ENCODE measurements around the gene CHRNA4.

Gene CHRNA4

GRCh38 chr20:63351811-63352591 is 9.1 kb downstream of the CHRNA4 start:
- H2BK5ac ChIP-seq (ENCODE audit: low read length): no peak overlapping the region
- H2AK5ac ChIP-seq (ENCODE audit: low read depth, low read length): peak overlapping the region; percentile 70
- H3K23ac ChIP-seq (ENCODE audit: low read depth, low read length, poor library complexity): peak overlapping the region; percentile 95
- H4K91ac ChIP-seq (ENCODE audit: low read depth, low read length, poor library complexity): no peak overlapping the region
- peaks cover 2 to 3% of the 10 kb centered on the region in 2 donors for H3K9me3 ChIP-seq (replicated peaks in 1 of 2; ENCODE audit: control insufficient read depth in 2 of 2, insufficient read depth in 1 of 2, low read depth in 1 of 2, low read length in 2 of 2)
- no peak overlapping the region for H3K4me2 ChIP-seq (ENCODE audit: insufficient read depth, low read length, poor library complexity, severe bottlenecking)
- no CpG with 5 or more reads among the region's 28 CpGs for WGBS, 2 donors (ENCODE audit: extremely low coverage in 2 of 2, insufficient read length in 2 of 2, insufficient replicate concordance in 1 of 2)
- no peak overlapping the region for H3K27ac ChIP-seq (replicated peaks; ENCODE audit: low read length)
- peak overlapping the region; percentile 70 for H3K9ac ChIP-seq (ENCODE audit: low read depth, low read length, poor library complexity)
- no peak overlapping the region for H3K4me3 ChIP-seq (ENCODE audit: low read length in 2 of 2)
- peak overlapping the region; percentile 97 for H2BK12ac ChIP-seq (ENCODE audit: low read length)
- no peak overlapping the region for H2BK15ac ChIP-seq (ENCODE audit: low read length)
- peak overlapping the region; percentile 93 for H3K18ac ChIP-seq (ENCODE audit: low read length)
- peak overlapping the region; percentile 82 for H4K8ac ChIP-seq (ENCODE audit: low read depth, low read length)
- H3K36me3 ChIP-seq (replicated peaks in 1 of 2; ENCODE audit: control insufficient read depth in 2 of 2, insufficient read depth in 2 of 2, low read length in 2 of 2): no peaks in the 10 kb centered on the region
- peaks cover 0 to 3% (median 0%) of the 10 kb centered on the region in 3 experiments for H3K27me3 ChIP-seq (ENCODE audit: control insufficient read depth in 3 of 3, insufficient read depth in 3 of 3, low read depth in 1 of 3, low read length in 3 of 3)
- H3K4ac ChIP-seq (ENCODE audit: low read length): no peak overlapping the region
- H3K4me1 ChIP-seq (ENCODE audit: control insufficient read depth in 2 of 2, insufficient read depth in 1 of 2, low read depth in 1 of 2, low read length in 2 of 2): peaks cover 6 to 15% of the 10 kb centered on the region in 2 donors
- H3K79me1 ChIP-seq (ENCODE audit: low read depth, low read length): peaks cover 11% of the 10 kb centered on the region
- H3K14ac ChIP-seq (ENCODE audit: low read length): peak overlapping the region; percentile 56
- DNase-seq (ENCODE audit: low spot score): no peak
- H2AFZ ChIP-seq (ENCODE audit: low read length): peak overlapping the region; percentile 59
- no peak overlapping the region for H2BK120ac ChIP-seq (ENCODE audit: low read depth, low read length)

GRCh38 chr20:63351326-63351700 is 9.8 kb downstream of the CHRNA4 start:
- Histone ChIP-seq H2BK120ac (ENCODE audit: low read depth, low read length) (no peak overlapping the region), H3K9me3 (replicated peaks in 1 of 2; ENCODE audit: control insufficient read depth in 2 of 2, insufficient read depth in 1 of 2, low read depth in 1 of 2, low read length in 2 of 2) (peaks cover 2 to 3% of the 10 kb centered on the region in 2 donors), H3K4me3 (ENCODE audit: low read length in 2 of 2) (peak overlapping the region in 1 of 2 donors; percentile 67), H3K27ac (replicated peaks; ENCODE audit: low read length) (no peak overlapping the region), H3K9ac (ENCODE audit: low read depth, low read length, poor library complexity) (no peak overlapping the region), H3K18ac (ENCODE audit: low read length) (peak overlapping the region; percentile 93), H3K4me2 (ENCODE audit: insufficient read depth, low read length, poor library complexity, severe bottlenecking) (no peak overlapping the region), H2BK15ac (ENCODE audit: low read length) (peak overlapping the region; percentile 37), H2BK12ac (ENCODE audit: low read length) (peak overlapping the region; percentile 97), H3K4ac (ENCODE audit: low read length) (no peak overlapping the region), H3K4me1 (ENCODE audit: control insufficient read depth in 2 of 2, insufficient read depth in 1 of 2, low read depth in 1 of 2, low read length in 2 of 2) (peaks cover 6 to 15% of the 10 kb centered on the region in 2 donors), H3K27me3 (ENCODE audit: control insufficient read depth in 3 of 3, insufficient read depth in 3 of 3, low read depth in 1 of 3, low read length in 3 of 3) (peaks cover 0 to 3% (median 0%) of the 10 kb centered on the region in 3 experiments), H2AK5ac (ENCODE audit: low read depth, low read length) (peak overlapping the region; percentile 88), H3K79me1 (ENCODE audit: low read depth, low read length) (peaks cover 11% of the 10 kb centered on the region), H4K91ac (ENCODE audit: low read depth, low read length, poor library complexity) (peak overlapping the region; percentile 72), H3K14ac (ENCODE audit: low read length) (peak overlapping the region; percentile 31), H3K36me3 (replicated peaks in 1 of 2; ENCODE audit: control insufficient read depth in 2 of 2, insufficient read depth in 2 of 2, low read length in 2 of 2) (no peaks in the 10 kb centered on the region), H2AFZ (ENCODE audit: low read length) (no peak overlapping the region), H4K8ac (ENCODE audit: low read depth, low read length) (no peak overlapping the region), H2BK5ac (ENCODE audit: low read length) (no peak overlapping the region), H3K23ac (ENCODE audit: low read depth, low read length, poor library complexity) (peak overlapping the region; percentile 95)
- WGBS, 2 donors (ENCODE audit: extremely low coverage in 2 of 2, insufficient read length in 2 of 2, insufficient replicate concordance in 1 of 2): no CpG with 5 or more reads among the region's 12 CpGs
- DNase-seq (ENCODE audit: low spot score): no peak

GRCh38 chr20:63350597-63351325 is 10.4 kb downstream of the CHRNA4 start:
- peak overlapping the region; percentile 80 for H3K18ac ChIP-seq (ENCODE audit: low read length)
- no peaks in the 10 kb centered on the region for H3K36me3 ChIP-seq (replicated peaks in 1 of 2; ENCODE audit: control insufficient read depth in 2 of 2, insufficient read depth in 2 of 2, low read length in 2 of 2)
- H4K91ac ChIP-seq (ENCODE audit: low read depth, low read length, poor library complexity): no peak overlapping the region
- no peak overlapping the region for H3K9ac ChIP-seq (ENCODE audit: low read depth, low read length, poor library complexity)
- H3K27me3 ChIP-seq (ENCODE audit: control insufficient read depth in 3 of 3, insufficient read depth in 3 of 3, low read depth in 1 of 3, low read length in 3 of 3): peaks cover 0 to 3% (median 0%) of the 10 kb centered on the region in 3 experiments
- H3K4me2 ChIP-seq (ENCODE audit: insufficient read depth, low read length, poor library complexity, severe bottlenecking): no peak overlapping the region
- H3K79me1 ChIP-seq (ENCODE audit: low read depth, low read length): peaks cover 11% of the 10 kb centered on the region
- H3K23ac ChIP-seq (ENCODE audit: low read depth, low read length, poor library complexity): peak overlapping the region; percentile 69
- peak overlapping the region; percentile 31 for H3K14ac ChIP-seq (ENCODE audit: low read length)
- H3K27ac ChIP-seq (replicated peaks; ENCODE audit: low read length): no peak overlapping the region
- H3K4ac ChIP-seq (ENCODE audit: low read length): no peak overlapping the region
- H2AK5ac ChIP-seq (ENCODE audit: low read depth, low read length): no peak overlapping the region
- no peak overlapping the region for H4K8ac ChIP-seq (ENCODE audit: low read depth, low read length)
- H2BK120ac ChIP-seq (ENCODE audit: low read depth, low read length): no peak overlapping the region
- peak overlapping the region in 1 of 2 donors; percentile 67 for H3K4me3 ChIP-seq (ENCODE audit: low read length in 2 of 2)
- peak overlapping the region; percentile 66 for H2BK12ac ChIP-seq (ENCODE audit: low read length)
- H2AFZ ChIP-seq (ENCODE audit: low read length): no peak overlapping the region
- H2BK5ac ChIP-seq (ENCODE audit: low read length): no peak overlapping the region
- WGBS, 2 donors (ENCODE audit: extremely low coverage in 2 of 2, insufficient read length in 2 of 2, insufficient replicate concordance in 1 of 2): no CpG with 5 or more reads among the region's 46 CpGs
- no peak overlapping the region for H2BK15ac ChIP-seq (ENCODE audit: low read length)
- H3K4me1 ChIP-seq (ENCODE audit: control insufficient read depth in 2 of 2, insufficient read depth in 1 of 2, low read depth in 1 of 2, low read length in 2 of 2): peaks cover 6 to 15% of the 10 kb centered on the region in 2 donors
- DNase-seq (ENCODE audit: low spot score): no peak
- H3K9me3 ChIP-seq (replicated peaks in 1 of 2; ENCODE audit: control insufficient read depth in 2 of 2, insufficient read depth in 1 of 2, low read depth in 1 of 2, low read length in 2 of 2): peaks cover 2 to 3% of the 10 kb centered on the region in 2 donors

- peaks cover 6 to 15% of the 10 kb centered on the region in 2 donors for H3K4me1 ChIP-seq (ENCODE audit: control insufficient read depth in 2 of 2, insufficient read depth in 1 of 2, low read depth in 1 of 2, low read length in 2 of 2)
- H3K36me3 ChIP-seq (replicated peaks in 1 of 2; ENCODE audit: control insufficient read depth in 2 of 2, insufficient read depth in 2 of 2, low read length in 2 of 2): no peaks in the 10 kb centered on the region
- H3K27me3 ChIP-seq (ENCODE audit: control insufficient read depth in 3 of 3, insufficient read depth in 3 of 3, low read depth in 1 of 3, low read length in 3 of 3): peaks cover 0 to 3% (median 0%) of the 10 kb centered on the region in 3 experiments
- H4K91ac ChIP-seq (ENCODE audit: low read depth, low read length, poor library complexity): no peak overlapping the region
- no peak overlapping the region for H2BK120ac ChIP-seq (ENCODE audit: low read depth, low read length)
- peak overlapping the region; percentile 48 for H3K23ac ChIP-seq (ENCODE audit: low read depth, low read length, poor library complexity)
- peak overlapping the region; percentile 66 for H2BK12ac ChIP-seq (ENCODE audit: low read length)
- no peak for DNase-seq (ENCODE audit: low spot score)
- no peak overlapping the region for H2AK5ac ChIP-seq (ENCODE audit: low read depth, low read length)
- no peak overlapping the region for H2BK15ac ChIP-seq (ENCODE audit: low read length)
- H3K4me3 ChIP-seq (ENCODE audit: low read length in 2 of 2): peak overlapping the region in 1 of 2 donors; percentile 42
- H3K79me1 ChIP-seq (ENCODE audit: low read depth, low read length): peaks cover 11% of the 10 kb centered on the region
- no peak overlapping the region for H4K8ac ChIP-seq (ENCODE audit: low read depth, low read length)
- H3K27ac ChIP-seq (replicated peaks; ENCODE audit: low read length): no peak overlapping the region
- H3K14ac ChIP-seq (ENCODE audit: low read length): peak overlapping the region; percentile 31
- H2BK5ac ChIP-seq (ENCODE audit: low read length): no peak overlapping the region
- H2AFZ ChIP-seq (ENCODE audit: low read length): no peak overlapping the region
- peaks cover 2 to 3% of the 10 kb centered on the region in 2 donors for H3K9me3 ChIP-seq (replicated peaks in 1 of 2; ENCODE audit: control insufficient read depth in 2 of 2, insufficient read depth in 1 of 2, low read depth in 1 of 2, low read length in 2 of 2)
- H3K9ac ChIP-seq (ENCODE audit: low read depth, low read length, poor library complexity): no peak overlapping the region
- H3K4me2 ChIP-seq (ENCODE audit: insufficient read depth, low read length, poor library complexity, severe bottlenecking): no peak overlapping the region
- H3K4ac ChIP-seq (ENCODE audit: low read length): no peak overlapping the region
- WGBS, 2 donors (ENCODE audit: extremely low coverage in 2 of 2, insufficient read length in 2 of 2, insufficient replicate concordance in 1 of 2): no CpG with 5 or more reads among the region's 33 CpGs
- peak overlapping the region; percentile 80 for H3K18ac ChIP-seq (ENCODE audit: low read length)
Observed at GRCh38 chr20:63350196-63350595, 11.0 kb downstream of the CHRNA4 start.
